Amniotic stem cell (primary cell): ENCODE results near the gene RFT1.
A peak's percentile ranks its signal among the peaks of the same experiment; 100 is the strongest.
"Not testable (repeated sequence)": the region's sequence is repeated elsewhere in the genome, so short reads cannot be mapped to it uniquely, and the experiment has no call there.

Experiments used
- DNase-seq: peaks from one replicate; lab custom pipeline; 2025; lab: John Stamatoyannopoulos, UW

Gene RFT1

GRCh38 chr3:53065841-53066480 lies 64.3 kb downstream of the RFT1 start:
- DNase-seq: no peak

DNA sequence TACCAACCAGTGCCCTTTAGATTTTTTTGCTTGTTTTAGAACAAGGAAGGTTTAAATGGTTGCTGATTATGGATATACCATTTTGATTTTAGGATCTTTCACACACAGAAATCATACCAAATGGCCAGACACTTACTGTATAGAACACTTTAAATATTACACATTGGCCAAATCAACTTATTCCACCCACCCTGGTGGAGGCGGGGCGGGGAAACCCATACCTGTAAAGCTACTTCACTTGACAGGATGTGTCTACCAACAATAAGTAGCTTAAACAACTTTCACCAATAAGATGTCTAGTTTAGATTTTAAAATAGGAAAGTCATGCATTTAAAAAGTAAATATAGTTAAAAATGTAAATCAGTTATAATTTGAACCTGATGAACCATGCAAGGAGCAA lies 67.3 kb downstream of the RFT1 start:
- DNase-seq: no peak

DNA sequence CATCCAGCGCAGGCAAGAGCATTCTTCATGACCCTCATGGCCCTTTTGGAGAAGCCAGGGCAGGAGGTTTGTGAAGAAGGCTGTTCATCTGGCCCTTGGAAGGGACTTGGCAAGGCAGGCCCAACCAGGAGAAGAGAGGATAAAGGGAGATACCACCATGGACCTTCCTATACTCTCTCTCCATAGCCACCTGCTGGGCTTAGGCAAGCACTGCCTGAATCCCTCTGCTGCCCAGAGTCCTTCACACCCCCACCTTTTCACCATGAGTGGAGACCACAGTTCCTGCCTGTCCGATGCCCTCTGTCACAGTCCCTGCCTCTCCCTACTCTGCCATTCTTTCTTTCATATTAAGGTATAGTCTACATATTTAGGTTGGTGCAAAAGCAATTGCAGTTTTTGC lies 73.8 kb downstream of the RFT1 start:
- DNase-seq: no peak

DNA sequence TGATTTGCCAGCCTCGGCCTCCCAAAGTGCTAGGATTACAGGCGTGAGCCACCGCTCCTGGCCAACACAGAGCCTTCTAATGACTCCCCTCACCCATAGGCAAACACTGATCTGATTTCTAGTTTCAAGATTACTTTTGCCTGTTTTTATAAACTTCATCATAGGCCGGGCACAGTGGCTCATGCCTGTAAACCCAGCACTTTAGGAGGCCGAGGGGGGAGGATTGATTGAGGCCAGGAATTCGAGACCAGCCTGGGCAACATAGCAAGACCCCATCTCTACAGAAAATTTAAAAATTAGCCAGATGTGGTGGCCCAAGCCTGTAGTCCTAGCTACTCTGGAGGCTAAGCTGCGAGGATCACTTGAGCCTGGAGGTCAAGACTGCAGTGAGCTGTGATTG lies 76.0 kb downstream of the RFT1 start:
- not testable (repeated sequence) for DNase-seq

DNA sequence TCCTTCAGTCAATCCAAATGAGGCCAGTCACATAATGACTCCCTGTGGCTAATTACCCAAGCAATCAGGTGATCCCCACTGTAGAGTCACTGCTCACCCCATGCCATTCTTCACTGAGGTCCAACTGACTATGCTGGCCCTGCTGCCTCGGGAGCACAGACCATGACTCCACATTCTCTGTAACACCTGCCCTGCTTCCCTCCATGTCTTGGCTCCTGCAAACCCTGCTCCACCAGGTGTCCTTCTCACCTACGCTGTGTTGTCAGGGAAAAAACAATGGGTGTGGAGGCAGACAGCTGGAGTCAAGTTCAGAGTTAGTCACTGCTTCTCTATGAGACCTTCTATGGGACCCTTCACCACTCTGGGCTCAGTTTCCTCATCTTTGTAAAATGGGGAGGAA lies 78.3 kb downstream of the RFT1 start:
- DNase-seq: no peak

DNA sequence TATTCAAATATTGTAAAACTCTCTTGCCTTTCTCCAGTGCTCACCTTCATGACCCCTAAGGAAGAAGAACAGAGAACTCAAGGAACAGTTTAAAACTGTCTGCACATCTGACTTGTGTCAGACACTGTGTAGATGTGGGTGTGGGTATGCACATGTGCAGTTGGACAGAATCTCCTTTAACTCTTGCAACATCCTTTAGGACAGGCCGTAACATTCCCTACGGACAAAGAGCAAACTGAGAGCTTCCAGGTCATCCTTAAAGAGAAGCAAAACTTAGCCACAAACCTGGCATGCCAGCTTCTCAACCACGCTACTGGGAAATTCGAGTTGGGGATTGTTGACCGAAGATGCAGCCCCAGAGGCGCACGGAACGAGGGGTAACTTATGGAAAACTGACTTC lies 80.2 kb downstream of the RFT1 start:
- DNase-seq: no peak

- no peak for DNase-seq
These were observed 83.8 kb downstream of the RFT1 start for GRCh38 chr3:53046171-53047170.

GRCh38 chr3:53045518-53046170 lies 84.6 kb downstream of the RFT1 start, which contains the start of gene SFMBT1:
Gene SFMBT1 (minus strand): TSS chr3:53046073. CDS start chr3:52969128, 76,945 bp downstream.
- peak; percentile 17 for DNase-seq

DNA sequence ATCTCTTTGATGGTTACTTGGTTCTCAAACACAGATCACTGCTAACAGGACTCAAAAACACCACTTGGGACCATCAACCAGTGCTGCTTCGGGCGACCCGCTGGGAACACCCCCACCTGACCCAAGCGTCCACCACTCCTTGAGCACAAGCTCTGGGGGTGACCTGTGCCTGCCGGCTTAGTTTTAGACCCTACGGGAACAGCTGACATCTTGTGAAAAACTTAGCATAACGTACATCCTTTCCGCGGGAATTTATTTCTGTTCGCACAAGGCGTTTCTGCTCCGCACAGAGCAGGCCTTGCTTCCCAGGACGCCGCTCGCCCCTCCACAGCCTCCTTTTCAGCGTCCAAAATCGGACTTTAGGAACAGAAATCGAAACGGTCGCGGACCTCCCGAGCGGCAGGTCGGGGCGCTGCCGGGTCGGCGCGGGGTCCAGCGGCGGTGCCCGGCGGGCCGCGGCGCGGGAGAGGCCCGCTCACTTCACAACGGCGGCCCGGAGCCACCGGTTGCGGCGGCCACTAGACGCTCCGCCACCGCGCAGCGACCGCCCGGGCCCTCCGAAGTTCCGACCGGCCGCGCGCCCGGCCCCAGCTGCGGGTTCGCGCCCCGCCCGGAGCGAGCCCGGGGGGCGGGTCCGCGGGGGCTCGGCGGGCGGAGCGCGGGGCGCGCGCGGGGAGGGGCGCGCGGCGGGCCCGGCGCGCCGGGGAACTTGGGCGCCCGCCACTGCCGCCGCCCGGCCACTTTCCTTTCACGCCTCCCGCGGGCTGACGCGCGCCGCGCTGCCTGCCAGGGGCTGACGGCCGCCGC lies 85.3 kb downstream of the RFT1 start:
- DNase-seq: peak; percentile 42

DNA sequence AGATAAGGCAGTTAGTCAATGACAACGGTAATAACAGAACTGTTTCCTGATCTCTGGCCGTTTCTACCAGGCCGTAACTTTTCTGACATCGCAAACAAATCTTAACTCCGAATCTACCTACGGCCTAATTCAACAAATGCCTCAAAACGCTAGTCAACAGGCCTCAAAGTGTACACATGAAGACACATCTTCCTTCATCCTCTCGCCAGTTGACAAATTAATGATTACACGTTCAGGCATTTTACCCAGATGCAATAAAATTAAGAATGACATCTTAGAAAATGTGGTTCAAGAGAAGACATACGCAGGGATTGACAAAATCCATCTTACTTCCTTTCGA lies 85.9 kb downstream of the RFT1 start:
- DNase-seq: no peak

DNA sequence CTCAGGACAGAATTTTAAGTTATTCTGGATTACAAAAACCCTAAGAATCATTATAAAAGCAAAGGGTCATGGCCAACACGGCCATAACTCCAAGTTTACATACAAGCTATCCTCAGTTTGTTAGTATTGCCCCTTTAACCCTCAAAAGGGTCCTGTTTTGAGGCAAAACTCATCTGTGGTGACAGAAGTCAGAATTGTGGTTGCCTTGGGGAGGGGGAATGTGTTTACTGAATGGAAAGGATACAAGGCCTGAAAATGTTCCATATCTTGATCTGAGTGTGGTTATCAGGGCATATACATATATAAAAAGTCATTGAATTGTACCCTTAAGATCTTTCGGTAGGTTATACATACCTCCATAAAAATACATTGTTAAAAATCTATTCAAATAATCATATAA lies 86.5 kb downstream of the RFT1 start:
- no peak for DNase-seq

DNA sequence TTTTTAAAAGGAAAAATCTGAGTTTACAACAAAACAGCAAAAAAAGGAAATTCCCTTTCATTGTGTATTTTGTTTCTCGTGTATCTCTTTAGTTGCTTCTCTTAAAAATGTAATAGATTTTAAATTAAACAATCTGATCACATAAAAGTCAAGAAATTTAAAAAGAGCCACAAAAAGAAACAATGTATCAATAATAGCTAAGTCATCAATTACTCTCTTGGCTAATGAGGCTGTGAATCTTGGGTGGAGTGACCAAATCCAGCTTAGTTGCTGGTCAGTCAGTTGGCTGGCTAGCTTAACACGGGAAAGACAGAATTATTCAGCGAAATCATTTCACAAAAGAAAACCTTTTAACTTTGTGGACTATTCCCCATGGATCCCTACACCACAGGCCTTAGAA lies 87.6 kb downstream of the RFT1 start:
- DNase-seq: no peak

DNA sequence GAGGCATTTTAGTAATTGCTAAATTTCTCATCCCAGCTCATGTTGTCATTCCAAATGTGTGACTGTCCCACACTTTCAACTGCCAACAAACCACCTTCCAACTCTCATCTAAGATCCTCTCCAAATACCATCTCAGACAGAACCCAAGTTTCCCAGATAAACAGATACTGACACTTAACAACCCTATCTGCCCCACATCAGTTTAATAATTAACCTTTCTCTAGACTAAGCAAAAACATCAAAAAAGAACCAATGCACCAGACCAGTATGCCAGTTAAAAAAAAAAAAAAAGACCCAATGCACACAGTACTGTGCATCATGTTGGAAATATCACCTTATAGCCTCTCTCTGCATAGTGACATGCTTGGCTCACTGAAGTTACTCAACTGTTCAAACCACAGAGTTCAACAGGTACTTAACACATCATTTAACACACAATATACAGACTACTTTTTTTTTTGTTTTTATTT lies 89.8 kb downstream of the RFT1 start:
- DNase-seq: no peak

DNA sequence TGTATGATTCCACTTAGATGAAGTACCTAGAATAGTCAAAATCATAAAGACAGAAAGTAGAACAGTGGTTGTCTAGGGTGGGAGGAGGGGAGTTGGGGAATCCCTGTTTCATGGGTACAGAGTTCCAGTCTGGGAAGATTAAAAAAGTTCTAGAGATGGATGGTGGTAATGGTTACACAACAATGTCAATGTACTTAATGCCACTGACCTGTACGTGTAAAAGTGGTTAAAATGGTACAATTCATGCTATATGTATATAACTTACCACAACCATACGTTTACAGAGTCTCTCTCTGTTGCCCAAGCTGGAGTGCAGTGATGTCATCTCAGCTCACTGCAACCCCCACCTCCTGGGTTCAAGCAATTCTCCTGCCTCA lies 90.9 kb downstream of the RFT1 start:
- no peak for DNase-seq

- no peak for DNase-seq
These were observed 91.4 kb downstream of the RFT1 start for GRCh38 chr3:53038679-53039375.
